K562 (cell line): Measurements from ENCODE around the gene PLPPR2. TPM values are rescaled to one million over a fixed set of nuclear protein-coding genes. Genes with fewer than 3 reads are reported as not detected.

Experiments
- ARID3A ChIP-seq: IDR thresholded peaks from 2 replicates; pipeline ENCODE4 v1.6.1; 2012; ENCODE audit warnings: low read depth, low read length, improper control_type of control experiment, borderline replicate concordance
- ETV6 ChIP-seq, 3 experiments: fragments of 150-350 bp in 1 of 3; sonication (generic) in 1 of 3; formaldehyde crosslinking in 1 of 3; IDR thresholded peaks; 2 replicates each; pipeline versions ENCODE4 v1.6.1 to v1.8.0; 2014 to 2022; ENCODE audit warnings: borderline replicate concordance in 2 of 3, low read depth in 2 of 3, antibody characterized with exemption in 1 of 3, low read length in 1 of 3, mild to moderate bottlenecking in 1 of 3, missing genetic modification reagents in 1 of 3
- FOXA1 ChIP-seq: fragments of 450-650 bp; IDR thresholded peaks from 2 replicates; pipeline ENCODE4 v1.6.1; 2016; ENCODE audit warnings: mild to moderate bottlenecking, borderline replicate concordance
- GABPB2 ChIP-seq: fragments of 250-450 bp; sonication (Bioruptor Pico); conservative IDR thresholded peaks from 2 replicates; pipeline ENCODE4 v1.5.1; 2021; ENCODE audit warnings: mild to moderate bottlenecking
- HDAC8 ChIP-seq: fragments of 450-650 bp; IDR thresholded peaks from 2 replicates; pipeline ENCODE4 v1.6.1; 2016; ENCODE audit warnings: mild to moderate bottlenecking, missing genetic modification characterization, moderate library complexity, missing compliant biosample characterization
- HMGXB4 ChIP-seq: sonication (generic); formaldehyde crosslinking; IDR thresholded peaks from 2 replicates; pipeline ENCODE4 v1.8.1; 2023; ENCODE audit warnings: mild to moderate bottlenecking, missing genetic modification reagents
- PCBP1 ChIP-seq: fragments of 200-400 bp; formaldehyde crosslinking; IDR thresholded peaks from 2 replicates; pipeline ENCODE4 v1.6.1; 2018; ENCODE audit warnings: mild to moderate bottlenecking, low read depth, low read length; ENCODE audit not compliant: poor library complexity, severe bottlenecking
- POU5F1 ChIP-seq: fragments of 150-350 bp; IDR thresholded peaks from 2 replicates; pipeline ENCODE4 v1.6.1; 2014; ENCODE audit warnings: borderline replicate concordance, low read length, low read depth, mild to moderate bottlenecking; ENCODE audit not compliant: partially characterized antibody
- REST ChIP-seq, 2 experiments: fragments of 450-650 bp; formaldehyde crosslinking in 1 of 2; IDR thresholded peaks; 2 replicates each; pipeline versions ENCODE4 v1.4.0 to v1.6.1; 2014 to 2020; ENCODE audit warnings: mild to moderate bottlenecking in 2 of 2, borderline replicate concordance in 1 of 2, low read depth in 1 of 2
- SMARCA4 ChIP-seq: fragments of 450-650 bp; IDR thresholded peaks from 2 replicates; pipeline ENCODE4 v1.6.1; 2016
- polyA plus RNA-seq, 8 experiments: library from polyadenylated mRNA; depleted of rRNA in 4 of 8; stranded (reverse) in 5 of 8; unstranded in 3 of 8; fragments of >200 nt; fragmentation: Nextera tagmentation in 2 of 8; fragmentation: Illumina TruSeq in 1 of 8; extraction: Ambion mirVana in 2 of 8; extraction: Trizol in 1 of 8; gene quantifications; 2 replicates each; pipeline versions ENCODE4 v1.2.1 to v1.2.3, GENCODE V29; 2011 to 2014; ENCODE audit warnings: inconsistent platforms in 1 of 8, missing spikeins in 1 of 8
- total RNA-seq, 7 experiments: library from RNA; depleted of rRNA in 6 of 7; stranded (reverse); fragments of >200 nt in 6 of 7; fragmentation: Illumina TruSeq in 2 of 7; extraction: Trizol in 2 of 7; gene quantifications; 2 replicates each; pipeline versions ENCODE4 v1.2.1 to v1.2.3, GENCODE V29; 2011 to 2021; ENCODE audit warnings: low replicate concordance in 1 of 7
- TF ChIP-seq, protein P1 (sequence below): fragments of 250-450 bp; sonication (Bioruptor Pico); IDR thresholded peaks from 2 replicates; pipeline ENCODE4 v1.8.0; 2021; ENCODE audit warnings: moderate library complexity, mild to moderate bottlenecking, inconsistent platforms

PLPPR2 gene
- total and polyA plus RNA-seq, 9 of the 15 experiments (the other 6 are each of a cell fraction or from before 2014, with no cell fraction given), result 0.49 to 15.9 (median 3.4) TPM

DNA sequence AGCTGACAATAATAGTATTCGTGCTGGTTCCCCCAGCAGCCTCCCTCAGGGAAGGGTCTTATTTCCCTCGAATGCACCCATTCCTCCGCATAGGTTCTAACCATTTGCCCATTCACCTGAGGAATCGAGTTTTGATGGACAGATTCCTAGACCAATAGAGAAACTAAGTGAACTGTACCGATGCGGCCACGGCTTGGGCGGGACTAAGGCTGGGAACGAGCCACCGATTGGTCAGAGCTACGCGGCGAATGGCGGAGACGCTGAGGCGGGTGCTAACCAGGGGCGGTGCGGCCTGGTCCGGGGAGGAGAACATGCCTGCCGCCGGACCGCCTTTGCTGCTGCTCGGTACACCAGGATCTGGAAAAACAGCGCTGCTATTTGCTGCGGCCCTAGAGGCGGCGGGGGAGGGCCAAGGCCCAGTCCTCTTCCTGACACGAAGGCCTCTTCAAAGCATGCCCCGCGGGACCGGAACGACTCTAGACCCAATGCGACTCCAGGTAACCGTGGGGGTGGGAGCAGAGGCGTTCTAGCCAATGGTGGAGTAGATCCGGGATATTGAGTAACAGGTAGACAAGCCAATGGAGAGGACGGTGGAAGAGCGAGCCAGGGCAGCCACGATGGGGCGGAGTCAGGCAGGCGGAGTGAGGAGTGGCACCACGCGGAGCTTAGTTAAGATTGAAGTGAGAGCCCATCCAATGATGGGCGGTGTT lies 19.4 kb downstream of the PLPPR2 start, which contains the start of gene SWSAP1 (continued):
- TF ChIP-seq, protein P1, sequence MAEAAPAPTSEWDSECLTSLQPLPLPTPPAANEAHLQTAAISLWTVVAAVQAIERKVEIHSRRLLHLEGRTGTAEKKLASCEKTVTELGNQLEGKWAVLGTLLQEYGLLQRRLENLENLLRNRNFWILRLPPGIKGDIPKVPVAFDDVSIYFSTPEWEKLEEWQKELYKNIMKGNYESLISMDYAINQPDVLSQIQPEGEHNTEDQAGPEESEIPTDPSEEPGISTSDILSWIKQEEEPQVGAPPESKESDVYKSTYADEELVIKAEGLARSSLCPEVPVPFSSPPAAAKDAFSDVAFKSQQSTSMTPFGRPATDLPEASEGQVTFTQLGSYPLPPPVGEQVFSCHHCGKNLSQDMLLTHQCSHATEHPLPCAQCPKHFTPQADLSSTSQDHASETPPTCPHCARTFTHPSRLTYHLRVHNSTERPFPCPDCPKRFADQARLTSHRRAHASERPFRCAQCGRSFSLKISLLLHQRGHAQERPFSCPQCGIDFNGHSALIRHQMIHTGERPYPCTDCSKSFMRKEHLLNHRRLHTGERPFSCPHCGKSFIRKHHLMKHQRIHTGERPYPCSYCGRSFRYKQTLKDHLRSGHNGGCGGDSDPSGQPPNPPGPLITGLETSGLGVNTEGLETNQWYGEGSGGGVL (CRISPR knock-in tag), result no peak
- no peak for TF ChIP-seq REST (IDR thresholded peaks at IDR 0.05; ENCODE audit: borderline replicate concordance)
- peak; percentile 80 for TF ChIP-seq REST (CRISPR knock-in tag; IDR thresholded peaks at IDR 0.05; ENCODE audit: low read depth)
- no peak for TF ChIP-seq POU5F1
- TF ChIP-seq HDAC8 (tag), result 0 out of 2 replicates have a peak, but pooled peaks have one; percentile 59
- no peak for TF ChIP-seq PCBP1
- peak; percentile 71; the same call in 1 of the 2 replicates for TF ChIP-seq ARID3A
- TF ChIP-seq HMGXB4 (CRISPR knock-in tag), result 0 out of 2 replicates have a peak, but pooled peaks have one; percentile 32
- TF ChIP-seq ETV6 (IDR thresholded peaks at IDR 0.05; ENCODE audit: borderline replicate concordance in 1 of 2, low read depth in 2 of 2, low read length in 1 of 2), result no peak
- TF ChIP-seq ETV6 (CRISPR knock-in tag; IDR thresholded peaks at IDR 0.05; ENCODE audit: borderline replicate concordance), result no peak
- no peak for TF ChIP-seq SMARCA4
- no peak for TF ChIP-seq GABPB2 (CRISPR knock-in tag)
- no peak for TF ChIP-seq FOXA1
